ENCODE measurements around the gene PSMD1.

DNA sequence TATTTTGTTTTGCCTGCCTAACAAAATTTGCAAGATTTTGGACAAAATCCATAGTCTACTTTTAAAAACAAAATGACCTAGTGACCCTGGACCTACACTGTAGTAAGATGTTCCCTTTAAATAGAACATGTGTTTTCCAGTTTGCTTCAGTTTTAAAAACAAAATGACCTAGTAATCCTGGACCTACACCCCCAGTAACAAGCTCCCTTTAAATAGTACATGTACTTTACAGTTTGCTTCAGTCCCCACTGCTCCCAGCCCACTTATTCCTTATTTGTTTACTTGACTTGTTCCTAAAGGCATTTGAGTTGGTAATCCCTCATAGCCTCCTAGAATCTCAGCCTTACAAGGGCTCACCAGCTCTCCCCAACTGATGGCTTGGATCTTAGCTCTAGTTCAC is 102.6 kb downstream of the PSMD1 start:
- TF ChIP-seq, protein P1, sequence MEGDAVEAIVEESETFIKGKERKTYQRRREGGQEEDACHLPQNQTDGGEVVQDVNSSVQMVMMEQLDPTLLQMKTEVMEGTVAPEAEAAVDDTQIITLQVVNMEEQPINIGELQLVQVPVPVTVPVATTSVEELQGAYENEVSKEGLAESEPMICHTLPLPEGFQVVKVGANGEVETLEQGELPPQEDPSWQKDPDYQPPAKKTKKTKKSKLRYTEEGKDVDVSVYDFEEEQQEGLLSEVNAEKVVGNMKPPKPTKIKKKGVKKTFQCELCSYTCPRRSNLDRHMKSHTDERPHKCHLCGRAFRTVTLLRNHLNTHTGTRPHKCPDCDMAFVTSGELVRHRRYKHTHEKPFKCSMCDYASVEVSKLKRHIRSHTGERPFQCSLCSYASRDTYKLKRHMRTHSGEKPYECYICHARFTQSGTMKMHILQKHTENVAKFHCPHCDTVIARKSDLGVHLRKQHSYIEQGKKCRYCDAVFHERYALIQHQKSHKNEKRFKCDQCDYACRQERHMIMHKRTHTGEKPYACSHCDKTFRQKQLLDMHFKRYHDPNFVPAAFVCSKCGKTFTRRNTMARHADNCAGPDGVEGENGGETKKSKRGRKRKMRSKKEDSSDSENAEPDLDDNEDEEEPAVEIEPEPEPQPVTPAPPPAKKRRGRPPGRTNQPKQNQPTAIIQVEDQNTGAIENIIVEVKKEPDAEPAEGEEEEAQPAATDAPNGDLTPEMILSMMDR (IDR thresholded peaks at IDR 0.05; ENCODE audit: low read depth, low read length, poor library complexity, severe bottlenecking): no peak
- no peak for TF ChIP-seq EZH2phosphoT487 (IDR thresholded peaks at IDR 0.05; ENCODE audit: borderline replicate concordance, low read length)
